ENCODE data around the gene SYNRG. TPM values are rescaled to one million over a fixed set of nuclear protein-coding genes. Genes with fewer than 3 reads are reported as not detected.

Gene SYNRG
- total RNA-seq, 1 experiment from 2014 or later: 127 TPM

DNA sequence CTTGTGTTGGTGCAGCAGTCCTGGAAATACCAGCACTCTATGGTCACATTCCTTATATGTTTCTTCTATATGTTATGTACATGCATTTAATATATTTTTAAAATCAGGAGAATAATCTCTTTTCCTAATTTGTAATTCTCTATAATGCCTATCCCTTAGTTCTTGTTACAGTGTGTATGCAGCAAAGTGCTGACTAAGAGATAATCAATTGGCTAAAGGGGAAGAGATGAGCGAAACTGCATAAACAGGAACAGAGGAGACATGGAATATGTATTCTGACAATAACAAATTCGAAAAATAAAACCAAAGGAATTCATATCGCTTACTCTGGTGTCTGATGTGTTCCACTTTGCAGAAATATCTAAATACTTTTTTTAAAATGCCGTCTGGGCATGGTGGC, 41.7 kb downstream of the SYNRG start:
- Mint-ChIP-seq H3K27me3 (ENCODE audit: unreplicated experiment) (no peaks in the 10 kb centered on the region), H3K4me3 (ENCODE audit: low read depth, unreplicated experiment) (no peak overlapping the region), H3K36me3 (ENCODE audit: insufficient read depth, unreplicated experiment) (peaks cover 59% of the 10 kb centered on the region), H3K27ac (ENCODE audit: unreplicated experiment) (no peak overlapping the region), H3K9me3 (ENCODE audit: low read depth, unreplicated experiment) (no peaks in the 10 kb centered on the region), H3K4me1 (ENCODE audit: low read depth, unreplicated experiment) (no peaks in the 10 kb centered on the region)
- intact Hi-C loops (cut with micrococcal nuclease; ENCODE audit: unreplicated experiment): no loop called here
- TF ChIP-seq, protein P1, sequence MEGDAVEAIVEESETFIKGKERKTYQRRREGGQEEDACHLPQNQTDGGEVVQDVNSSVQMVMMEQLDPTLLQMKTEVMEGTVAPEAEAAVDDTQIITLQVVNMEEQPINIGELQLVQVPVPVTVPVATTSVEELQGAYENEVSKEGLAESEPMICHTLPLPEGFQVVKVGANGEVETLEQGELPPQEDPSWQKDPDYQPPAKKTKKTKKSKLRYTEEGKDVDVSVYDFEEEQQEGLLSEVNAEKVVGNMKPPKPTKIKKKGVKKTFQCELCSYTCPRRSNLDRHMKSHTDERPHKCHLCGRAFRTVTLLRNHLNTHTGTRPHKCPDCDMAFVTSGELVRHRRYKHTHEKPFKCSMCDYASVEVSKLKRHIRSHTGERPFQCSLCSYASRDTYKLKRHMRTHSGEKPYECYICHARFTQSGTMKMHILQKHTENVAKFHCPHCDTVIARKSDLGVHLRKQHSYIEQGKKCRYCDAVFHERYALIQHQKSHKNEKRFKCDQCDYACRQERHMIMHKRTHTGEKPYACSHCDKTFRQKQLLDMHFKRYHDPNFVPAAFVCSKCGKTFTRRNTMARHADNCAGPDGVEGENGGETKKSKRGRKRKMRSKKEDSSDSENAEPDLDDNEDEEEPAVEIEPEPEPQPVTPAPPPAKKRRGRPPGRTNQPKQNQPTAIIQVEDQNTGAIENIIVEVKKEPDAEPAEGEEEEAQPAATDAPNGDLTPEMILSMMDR (IDR thresholded peaks at IDR 0.05; ENCODE audit: unreplicated experiment): no peak
- CTCF ChIA-PET: no interaction called here
- no TSS peak for BruUV-seq (replicated peaks)
- DNase-seq: no peak

DNA sequence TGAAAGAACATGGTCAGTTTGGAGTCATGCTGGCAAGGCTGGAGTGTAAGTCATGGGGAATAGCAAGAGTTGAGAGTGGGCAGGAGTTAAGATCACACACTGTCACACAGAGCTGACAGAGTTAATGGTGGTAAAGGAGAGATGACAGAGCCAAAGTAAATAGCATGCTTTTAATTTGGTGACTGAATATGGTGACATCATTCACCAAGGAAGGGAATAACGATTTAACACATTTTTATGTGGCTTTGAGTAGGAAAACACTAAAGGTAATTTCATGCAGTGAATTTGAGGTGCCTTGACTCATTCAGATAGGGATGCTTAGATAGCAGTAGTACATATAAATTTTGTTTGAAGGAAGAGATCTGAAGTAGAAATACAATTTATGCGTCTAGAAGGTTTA, 42.1 kb downstream of the SYNRG start:
- Mint-ChIP-seq H3K4me1 (ENCODE audit: low read depth, unreplicated experiment) (no peaks in the 10 kb centered on the region), H3K27ac (ENCODE audit: unreplicated experiment) (no peak overlapping the region), H3K9me3 (ENCODE audit: low read depth, unreplicated experiment) (no peaks in the 10 kb centered on the region), H3K4me3 (ENCODE audit: low read depth, unreplicated experiment) (no peak overlapping the region), H3K27me3 (ENCODE audit: unreplicated experiment) (no peaks in the 10 kb centered on the region), H3K36me3 (ENCODE audit: insufficient read depth, unreplicated experiment) (peaks cover 55% of the 10 kb centered on the region)
- DNase-seq: no peak
- no TSS peak for BruUV-seq (replicated peaks)
- CTCF ChIA-PET: no interaction called here
- intact Hi-C loops (cut with micrococcal nuclease; ENCODE audit: unreplicated experiment): no loop called here
- TF ChIP-seq, protein P1 (IDR thresholded peaks at IDR 0.05; ENCODE audit: unreplicated experiment): no peak

DNA sequence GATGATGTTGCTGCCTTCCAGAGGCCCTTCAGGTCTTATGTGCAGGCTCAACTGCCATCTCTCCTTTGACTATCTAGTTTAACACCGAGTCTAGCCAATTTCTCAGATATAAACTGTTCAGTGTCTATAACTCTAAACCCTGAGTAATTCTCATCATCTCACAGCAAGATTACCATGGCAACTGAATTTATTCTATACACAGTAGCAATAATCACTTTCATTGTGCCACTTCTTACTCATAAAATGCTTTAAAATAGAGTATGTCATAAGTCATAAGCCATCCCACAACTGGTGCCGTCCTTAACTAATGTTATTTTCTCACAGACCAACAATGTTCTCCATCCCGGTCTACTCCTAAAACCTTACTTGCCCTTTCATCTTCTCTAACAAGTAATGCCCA, 45.0 kb downstream of the SYNRG start:
- BruUV-seq (replicated peaks): no TSS peak
- Mint-ChIP-seq H3K4me3 (ENCODE audit: low read depth, unreplicated experiment) (no peak overlapping the region), H3K9me3 (ENCODE audit: low read depth, unreplicated experiment) (no peaks in the 10 kb centered on the region), H3K4me1 (ENCODE audit: low read depth, unreplicated experiment) (no peaks in the 10 kb centered on the region), H3K36me3 (ENCODE audit: insufficient read depth, unreplicated experiment) (peaks cover 55% of the 10 kb centered on the region), H3K27me3 (ENCODE audit: unreplicated experiment) (no peaks in the 10 kb centered on the region), H3K27ac (ENCODE audit: unreplicated experiment) (no peak overlapping the region)
- intact Hi-C loops (cut with micrococcal nuclease; ENCODE audit: unreplicated experiment): no loop called here
- TF ChIP-seq, protein P1 (IDR thresholded peaks at IDR 0.05; ENCODE audit: unreplicated experiment): no peak
- no peak for DNase-seq
- CTCF ChIA-PET: interaction anchor here (1.0 to 1.4 kb wide), 2 partner anchors 16 to 252 kb away, joined by 3 to 4 read pairs; no protein-coding TSS in a partner anchor

DNA sequence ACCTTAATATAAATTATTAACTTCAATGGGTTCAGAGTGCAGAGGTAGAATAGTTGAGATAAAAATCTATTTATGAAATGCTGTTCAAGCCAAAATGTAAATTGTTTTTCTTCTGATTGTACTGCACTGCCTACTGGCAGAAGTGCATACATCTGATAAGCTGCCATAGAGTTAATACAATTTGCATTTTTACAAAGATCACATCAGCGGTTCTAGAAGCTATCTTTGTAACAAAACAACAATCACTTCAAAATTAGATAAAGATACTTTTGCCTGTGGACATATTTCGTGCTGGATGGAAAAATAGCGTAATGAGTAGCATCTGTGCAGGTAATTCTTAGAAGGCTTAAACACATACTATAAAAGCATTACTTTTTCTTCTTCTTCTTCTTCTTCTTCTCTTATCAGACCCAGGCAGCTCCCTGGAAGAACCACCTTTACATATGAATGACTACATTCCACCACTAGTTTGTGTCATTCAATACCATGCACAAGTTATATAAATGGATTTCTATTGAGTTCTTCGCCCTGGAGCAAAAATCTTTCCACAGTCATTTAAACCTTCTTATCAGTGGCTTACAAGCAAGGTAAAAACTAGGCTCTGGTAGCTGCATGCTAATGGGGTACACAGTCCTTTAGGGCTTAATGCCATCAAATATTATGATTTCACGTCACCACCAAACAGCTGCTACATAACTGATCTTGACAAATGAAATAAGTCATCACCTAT, 47.0 kb downstream of the SYNRG start:
- TF ChIP-seq, protein P1 (IDR thresholded peaks at IDR 0.05; ENCODE audit: unreplicated experiment): no peak
- BruUV-seq (replicated peaks): no TSS peak
- no peak for DNase-seq
- Mint-ChIP-seq H3K4me3 (ENCODE audit: low read depth, unreplicated experiment) (no peak overlapping the region), H3K9me3 (ENCODE audit: low read depth, unreplicated experiment) (no peaks in the 10 kb centered on the region), H3K27ac (ENCODE audit: unreplicated experiment) (no peak overlapping the region), H3K36me3 (ENCODE audit: insufficient read depth, unreplicated experiment) (peaks cover 45% of the 10 kb centered on the region), H3K27me3 (ENCODE audit: unreplicated experiment) (no peaks in the 10 kb centered on the region), H3K4me1 (ENCODE audit: low read depth, unreplicated experiment) (no peaks in the 10 kb centered on the region)
- intact Hi-C loops (cut with micrococcal nuclease; ENCODE audit: unreplicated experiment): loop anchor here (2.0 kb wide), 1 partner anchor 15 kb away; no protein-coding TSS in a partner anchor
- CTCF ChIA-PET: interaction anchor here (0.6 to 2.1 kb wide), 2 partner anchors 8 to 16 kb away, joined by 5 to 6 read pairs; no protein-coding TSS in a partner anchor
